ENCODE measurements around the gene GNAQ. TPM values are rescaled to one million over a fixed set of nuclear protein-coding genes. Genes with fewer than 3 reads are reported as not detected.

Gene GNAQ
- total RNA-seq, 1 experiment from 2014 or later: 28.7 TPM

GRCh38 chr9:77753180-77753579 is 278.4 kb downstream of the GNAQ start:
- RAD21 ChIA-PET (ENCODE audit: low non-redundant PET in 1 of 2, low total read pairs in 2 of 2, uncharacterized antibody in 2 of 2, unreplicated experiment in 2 of 2): no interaction called here

More at GRCh38 chr9:77753180-77753579, 278.4 kb downstream of the GNAQ start:
- Histone ChIP-seq H3K9me2 (ENCODE audit: insufficient read depth) (no peaks in the 10 kb centered on the region), H3K9ac (ENCODE audit: low read length) (no peak overlapping the region), H3K36me3 (ENCODE audit: control insufficient read depth in 1 of 2, insufficient read depth in 2 of 2, low read length in 2 of 2) (no peaks in the 10 kb centered on the region), H3K9me3 (ENCODE audit: control insufficient read depth in 1 of 2, insufficient read depth in 1 of 2, low read depth in 1 of 2, low read length in 2 of 2) (no peaks in the 10 kb centered on the region), H3K4me2 (ENCODE audit: low read length) (no peak overlapping the region), H3K79me2 (ENCODE audit: insufficient read depth, low read length) (no peaks in the 10 kb centered on the region), H3K4me3 (replicated peaks in 1 of 2; ENCODE audit: low read depth in 1 of 2, low read length in 2 of 2) (no peak overlapping the region), H3K27me3 (ENCODE audit: insufficient read depth, low read length) (no peaks in the 10 kb centered on the region), H3K27ac (ENCODE audit: low read depth, low read length) (no peak overlapping the region), H4K20me1 (ENCODE audit: insufficient read depth) (no peaks in the 10 kb centered on the region), H2AFZ (ENCODE audit: low read depth, low read length, poor library complexity, severe bottlenecking) (no peak overlapping the region), H3K4me1 (ENCODE audit: control insufficient read depth in 1 of 2, insufficient read depth in 2 of 2, low read length in 2 of 2) (no peaks in the 10 kb centered on the region)
- intact Hi-C loops (cut with micrococcal nuclease): loop anchor here (5.0 kb wide), 1 partner anchor 586 kb away; no protein-coding TSS in a partner anchor
- ATAC-seq (no peak), DNase-seq (ENCODE audit: low read depth, low spot score) (no peak)
- ChIA-PET POLR2A (no interaction called here), CTCF (interaction anchor here (1.1 kb wide), 1 partner anchor 320 kb away, joined by 4 read pairs; no protein-coding TSS in a partner anchor)
- no peak for TF ChIP-seq CEBPB (IDR thresholded peaks at IDR 0.05; ENCODE audit: low read depth)
- no peak for TF ChIP-seq FOSL1 (IDR thresholded peaks at IDR 0.05; ENCODE audit: low read depth)
- no peak for TF ChIP-seq ELF1 (IDR thresholded peaks at IDR 0.05; ENCODE audit: borderline replicate concordance, low read depth)
- no peak for TF ChIP-seq YY1 (IDR thresholded peaks at IDR 0.05; ENCODE audit: extremely low read depth, insufficient replicate concordance, low read depth, low read length)
- TF ChIP-seq EZH2phosphoT487 (IDR thresholded peaks at IDR 0.05; ENCODE audit: borderline replicate concordance): no peak
- TF ChIP-seq SIN3A (IDR thresholded peaks at IDR 0.05; ENCODE audit: low read depth): no peak
- TF ChIP-seq POLR2AphosphoS5 (IDR thresholded peaks at IDR 0.05; ENCODE audit: low read depth, low read length): no peak
- no peak for TF ChIP-seq ZBTB33 (IDR thresholded peaks at IDR 0.05; ENCODE audit: extremely low read depth, insufficient replicate concordance, low read length)
- no peak for TF ChIP-seq JUND (IDR thresholded peaks at IDR 0.05)
- no peak for TF ChIP-seq EZH2 (IDR thresholded peaks at IDR 0.05)
- TF ChIP-seq SP1 (IDR thresholded peaks at IDR 0.05; ENCODE audit: low read depth): no peak
- TF ChIP-seq EGR1 (IDR thresholded peaks at IDR 0.05; ENCODE audit: low read depth): no peak
- TF ChIP-seq MAX (IDR thresholded peaks at IDR 0.05): no peak
- no peak for TF ChIP-seq TCF7L2 (IDR thresholded peaks at IDR 0.05; ENCODE audit: borderline replicate concordance, extremely low read depth, insufficient read depth, insufficient read length)
- TF ChIP-seq CTCF (IDR thresholded peaks at IDR 0.05 in 2 of 3, conservative IDR thresholded peaks at IDR 0.05 in 1 of 3; ENCODE audit: borderline replicate concordance in 1 of 3, insufficient read depth in 1 of 3, low read depth in 2 of 3, low read length in 2 of 3): no peak
- TF ChIP-seq CBX3 (IDR thresholded peaks at IDR 0.05; ENCODE audit: low read depth): no peak
- no peak for TF ChIP-seq ZFX (IDR thresholded peaks at IDR 0.05)
- TF ChIP-seq RAD21 (IDR thresholded peaks at IDR 0.05; ENCODE audit: low read depth): no peak
- TF ChIP-seq ZNF274 (IDR thresholded peaks at IDR 0.05; ENCODE audit: low read depth, low read length): no peak
- no peak for TF ChIP-seq REST (IDR thresholded peaks at IDR 0.05; ENCODE audit: low read depth)
- no TSS peak for BruUV-seq (replicated peaks)
